BLaER1 treated with 17β-estradiol and CSF1 and Interleukin-3, amounts not matched to agents 10 nM and 100 nM (cell line): ENCODE results near the gene EPAS1.
A peak's percentile ranks its signal among the peaks of the same experiment; 100 is the strongest.

Experiments
- H3K27ac ChIP-seq, 11 experiments: shearing (Covaris generic); formaldehyde crosslinking; 2 replicates each; pipeline ENCODE4 v1.8.1; 2022
- H3K27me3 ChIP-seq, 11 experiments: shearing (Covaris generic); formaldehyde crosslinking; 2 replicates each; pipeline ENCODE4 v1.8.1; 2022
- H3K36me3 ChIP-seq, 11 experiments: shearing (Covaris generic); formaldehyde crosslinking; 2 replicates each; pipeline ENCODE4 v1.8.1; 2022
- H3K4me1 ChIP-seq, 10 experiments: shearing (Covaris generic); formaldehyde crosslinking; 2 replicates each; pipeline ENCODE4 v1.8.1; 2022
- H3K4me2 ChIP-seq, 11 experiments: shearing (Covaris generic); formaldehyde crosslinking; 2 replicates each; pipeline ENCODE4 v1.8.1; 2022
- H3K4me3 ChIP-seq, 10 experiments: shearing (Covaris generic); formaldehyde crosslinking; 2 replicates each; pipeline ENCODE4 v1.8.1; 2022
- H3K9ac ChIP-seq, 11 experiments: shearing (Covaris generic); formaldehyde crosslinking; 2 replicates each; pipeline ENCODE4 v1.8.1; 2022
- H3K9me3 ChIP-seq, 11 experiments: shearing (Covaris generic); formaldehyde crosslinking; replicated peaks in 1 of 11; 2 replicates each; pipeline ENCODE4 v1.8.1; 2022
- H4K20me1 ChIP-seq, 11 experiments: shearing (Covaris generic); formaldehyde crosslinking; 2 replicates each; pipeline ENCODE4 v1.8.1; 2022
- Cebpa-rat ChIP-seq, 11 experiments: shearing (Covaris generic); IDR thresholded peaks; 2 replicates each; pipeline ENCODE4 v1.8.1; 2022

Gene EPAS1

GRCh38 chr2:46332686-46333281 is 35.6 kb downstream of the EPAS1 start:
- TF ChIP-seq Cebpa-rat (IDR thresholded peaks at IDR 0.05) = no peak
- H3K9ac ChIP-seq = no peak overlapping the region
- H3K4me3 ChIP-seq = no peak overlapping the region
- peaks cover 0 to 99% (median 0%) of the 10 kb centered on the region in 11 experiments; a peak in 3 of 22 replicates for H4K20me1 ChIP-seq
- peaks cover 80 to 100% (median 88%) of the 10 kb centered on the region in 10 experiments for H3K4me1 ChIP-seq
- H3K4me2 ChIP-seq = peak overlapping the region; percentile 66 to 88 (median 84)
- no peaks in the 10 kb centered on the region for H3K36me3 ChIP-seq
- H3K27me3 ChIP-seq = peaks cover 0 to 5% (median 0%) of the 10 kb centered on the region in 11 experiments; a peak in 1 of 22 replicates
- H3K9me3 ChIP-seq = no peaks in the 10 kb centered on the region
- no peak overlapping the region for H3K27ac ChIP-seq

DNA sequence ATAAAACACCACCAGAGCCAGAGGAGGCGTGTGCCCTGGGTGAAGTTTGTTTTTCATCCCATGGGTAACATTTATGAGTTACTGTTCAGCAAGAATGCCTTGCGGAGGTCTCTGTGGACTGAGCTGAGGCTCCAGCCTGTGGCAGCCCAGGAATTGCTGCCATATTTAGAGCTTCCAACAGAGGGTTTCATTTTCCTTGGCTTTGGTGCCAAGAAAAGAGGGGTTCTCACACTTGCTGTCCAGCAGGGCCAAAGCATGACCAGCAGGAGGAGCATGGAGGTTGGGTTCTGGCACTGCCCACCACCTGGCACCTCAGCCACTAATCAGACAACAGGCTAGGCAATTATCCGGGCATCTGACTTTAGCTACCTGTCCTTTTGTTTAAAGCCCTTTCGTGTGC is 36.7 kb downstream of the EPAS1 start:
- TF ChIP-seq Cebpa-rat (IDR thresholded peaks at IDR 0.05) = no peak
- peaks cover 0 to 5% (median 0%) of the 10 kb centered on the region in 11 experiments; a peak in 1 of 22 replicates for H3K27me3 ChIP-seq
- H3K27ac ChIP-seq = peak overlapping the region in 2 of 11 experiments; percentile 54 to 66; a peak in 2 of 22 replicates
- H3K4me1 ChIP-seq = peaks cover 81 to 100% (median 90%) of the 10 kb centered on the region in 10 experiments
- no peaks in the 10 kb centered on the region for H3K36me3 ChIP-seq
- peaks cover 0 to 100% (median 0%) of the 10 kb centered on the region in 11 experiments; a peak in 3 of 22 replicates for H4K20me1 ChIP-seq
- no peak overlapping the region for H3K9ac ChIP-seq
- no peak overlapping the region for H3K4me3 ChIP-seq
- H3K4me2 ChIP-seq = peak overlapping the region; percentile 66 to 88 (median 84)
- no peaks in the 10 kb centered on the region for H3K9me3 ChIP-seq

DNA sequence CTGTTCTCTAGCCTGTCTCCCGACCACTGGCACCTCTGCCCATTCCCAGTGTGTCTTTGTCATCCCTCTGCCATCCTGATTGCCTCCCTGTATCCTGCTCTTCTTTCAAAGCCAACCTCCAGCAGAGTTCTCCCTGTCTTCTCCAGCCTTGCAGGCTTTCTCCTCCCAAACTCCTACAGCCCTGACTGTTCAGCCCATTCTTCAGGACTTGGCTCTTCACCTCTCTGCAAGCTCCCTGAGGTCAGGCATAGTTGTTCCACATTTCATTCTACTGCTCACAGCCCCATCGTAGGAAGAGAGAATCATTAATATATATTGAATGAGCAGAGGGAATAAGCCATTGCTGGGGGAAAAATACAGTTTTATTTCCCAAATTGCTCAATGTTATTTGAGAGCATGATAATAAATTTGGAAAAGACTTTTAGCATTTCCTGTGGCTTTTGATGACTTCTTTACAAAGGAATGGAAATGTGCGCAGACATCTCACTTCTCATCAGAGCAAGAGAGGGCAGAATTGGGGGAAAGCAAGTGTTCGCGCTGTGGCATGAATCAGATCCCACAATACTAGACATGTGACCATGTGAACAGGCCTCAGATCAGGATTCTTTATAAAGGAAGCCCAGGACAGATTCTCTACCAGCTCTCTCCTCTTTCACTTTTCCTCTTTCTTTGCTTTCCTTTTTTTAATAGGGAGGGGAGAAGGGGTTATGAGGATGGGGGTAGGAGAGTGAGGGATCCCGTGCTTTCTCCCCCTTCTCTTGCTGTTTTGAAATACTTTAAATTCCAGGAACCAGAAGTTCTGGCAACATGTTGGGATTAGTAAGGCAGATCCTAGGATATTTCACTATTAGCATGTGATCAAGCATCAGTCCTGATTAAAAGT is 37.4 kb downstream of the EPAS1 start:
- Histone ChIP-seq H3K9me3 (no peaks in the 10 kb centered on the region), H4K20me1 (peaks cover 0 to 100% (median 0%) of the 10 kb centered on the region in 11 experiments; a peak in 3 of 22 replicates), H3K4me1 (peaks cover 82 to 93% (median 90%) of the 10 kb centered on the region in 10 experiments), H3K4me3 (peak overlapping the region in 3 of 10 experiments; percentile 12 to 23 (median 18); a peak in 3 of 20 replicates), H3K27ac (peak overlapping the region; percentile 3 to 73 (median 47); a peak in 19 of 22 replicates), H3K9ac (peak overlapping the region in 10 of 11 experiments; percentile 1 to 62 (median 24); a peak in 7 of 22 replicates), H3K36me3 (no peaks in the 10 kb centered on the region), H3K4me2 (peak overlapping the region; percentile 66 to 88 (median 84)), H3K27me3 (peaks cover 0 to 5% (median 0%) of the 10 kb centered on the region in 11 experiments; a peak in 1 of 22 replicates)
- no peak for TF ChIP-seq Cebpa-rat (IDR thresholded peaks at IDR 0.05)

GRCh38 chr2:46335391-46336282 is 38.4 kb downstream of the EPAS1 start:
- peak overlapping the region; percentile 8 to 73 (median 48); a peak in 19 of 22 replicates for H3K27ac ChIP-seq
- peak overlapping the region in 3 of 10 experiments; percentile 12 to 23 (median 18); a peak in 3 of 20 replicates for H3K4me3 ChIP-seq
- H3K9ac ChIP-seq = peak overlapping the region in 8 of 11 experiments; percentile 13 to 62 (median 34); a peak in 9 of 22 replicates
- peak in 2 of 11 experiments; percentile 32 to 38; a peak in 2 of 22 replicates for TF ChIP-seq Cebpa-rat (IDR thresholded peaks at IDR 0.05)
- H3K4me1 ChIP-seq = peaks cover 81 to 93% (median 85%) of the 10 kb centered on the region in 10 experiments
- H3K9me3 ChIP-seq = no peaks in the 10 kb centered on the region
- H3K36me3 ChIP-seq = no peaks in the 10 kb centered on the region
- H3K27me3 ChIP-seq = peaks cover 0 to 5% (median 0%) of the 10 kb centered on the region in 11 experiments; a peak in 1 of 22 replicates
- H3K4me2 ChIP-seq = peak overlapping the region; percentile 66 to 88 (median 84)
- H4K20me1 ChIP-seq = peaks cover 0 to 100% (median 0%) of the 10 kb centered on the region in 11 experiments; a peak in 4 of 22 replicates

DNA sequence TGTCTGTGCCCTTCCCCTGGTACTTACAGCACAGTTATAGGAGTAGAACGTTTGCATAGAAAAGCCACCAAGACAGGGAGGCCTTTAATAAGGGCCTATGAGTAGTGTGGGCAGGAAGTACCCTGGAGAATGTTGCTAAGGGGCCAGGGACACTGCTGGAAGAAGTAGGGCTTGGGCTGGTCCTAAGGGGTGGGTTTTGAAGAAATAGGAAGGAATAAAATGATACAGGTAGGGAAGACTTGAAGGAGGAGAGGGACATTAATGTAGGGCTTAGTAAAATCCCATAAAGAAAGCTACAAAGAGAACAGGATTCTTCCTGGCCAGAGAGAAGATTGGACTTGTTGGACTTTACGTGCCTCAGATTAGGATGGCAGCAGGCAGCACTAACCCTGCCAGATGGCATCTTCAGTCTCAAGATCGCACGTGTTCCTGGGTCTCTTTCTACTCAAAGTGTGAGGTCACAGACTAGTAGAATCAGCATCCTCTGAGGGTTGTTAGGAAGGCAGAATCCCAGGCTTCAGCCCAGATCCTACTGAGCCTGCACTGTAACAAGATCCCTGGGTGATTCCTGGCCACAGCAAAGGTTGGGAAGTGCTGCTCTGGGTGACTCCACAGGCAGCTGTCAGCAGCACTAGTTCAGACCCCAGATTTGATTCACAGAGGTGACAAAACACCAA is 39.2 kb downstream of the EPAS1 start:
- peak overlapping the region; percentile 66 to 88 (median 84) for H3K4me2 ChIP-seq
- H3K9ac ChIP-seq = 0 out of 22 replicates have a peak overlapping the region, but pooled peaks of 3 of the 11 experiments have one; percentile 13 to 54 (median 24)
- H3K27ac ChIP-seq = peak overlapping the region in 9 of 11 experiments; percentile 8 to 73 (median 48); a peak in 13 of 22 replicates
- no peaks in the 10 kb centered on the region for H3K9me3 ChIP-seq
- no peaks in the 10 kb centered on the region for H3K36me3 ChIP-seq
- H3K27me3 ChIP-seq = peaks cover 0 to 5% (median 0%) of the 10 kb centered on the region in 11 experiments; a peak in 1 of 22 replicates
- H3K4me3 ChIP-seq = no peak overlapping the region
- TF ChIP-seq Cebpa-rat (IDR thresholded peaks at IDR 0.05) = no peak
- H3K4me1 ChIP-seq = peaks cover 74 to 89% (median 79%) of the 10 kb centered on the region in 10 experiments
- peaks cover 0 to 100% (median 0%) of the 10 kb centered on the region in 11 experiments; a peak in 5 of 22 replicates for H4K20me1 ChIP-seq

DNA sequence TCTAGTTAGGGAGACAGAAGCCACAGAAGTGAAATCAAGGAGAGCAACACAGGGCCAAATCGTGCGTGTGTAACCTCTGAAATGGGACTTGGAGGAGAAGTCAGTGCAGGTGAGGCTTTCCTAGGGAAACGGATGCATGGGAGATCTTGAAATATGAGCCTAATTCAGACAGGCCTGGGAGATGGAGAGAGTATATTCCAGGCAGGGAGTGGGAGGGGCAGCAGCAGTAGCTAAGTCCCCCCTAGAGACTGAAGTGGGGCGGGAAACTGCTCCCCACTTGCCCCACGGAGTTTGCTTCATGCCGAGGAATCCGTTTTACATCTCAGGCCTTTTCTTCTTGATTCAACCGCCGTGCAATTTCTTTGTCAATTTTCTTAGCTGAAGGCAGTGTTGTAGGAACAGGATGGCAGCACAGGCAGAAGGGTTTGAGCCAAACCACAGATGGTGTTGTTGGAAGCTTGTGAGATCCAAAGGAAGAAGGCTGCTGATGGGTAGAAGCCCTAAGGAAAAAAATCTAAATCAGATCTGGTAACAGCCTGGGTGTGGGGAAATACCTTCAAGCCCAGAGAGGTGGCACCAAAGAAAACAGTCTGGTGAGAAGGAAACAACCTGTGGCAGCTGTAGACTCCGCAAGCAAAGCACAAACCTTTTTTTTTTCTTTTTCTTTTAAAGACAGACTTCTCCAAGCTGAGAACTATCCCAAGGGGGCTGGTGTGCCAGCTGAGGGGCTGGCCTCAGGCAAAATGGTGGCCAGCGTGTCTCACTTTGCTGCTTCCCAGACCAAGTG is 40.2 kb downstream of the EPAS1 start:
- Histone ChIP-seq H3K9me3 (no peaks in the 10 kb centered on the region), H3K36me3 (no peaks in the 10 kb centered on the region), H3K9ac (peak overlapping the region in 6 of 11 experiments; percentile 6 to 26 (median 14); a peak in 4 of 22 replicates), H3K27ac (peak overlapping the region in 2 of 11 experiments; percentile 12 to 53; a peak in 1 of 22 replicates), H3K4me2 (peak overlapping the region; percentile 66 to 88 (median 84)), H4K20me1 (peaks cover 0 to 100% (median 0%) of the 10 kb centered on the region in 11 experiments; a peak in 5 of 22 replicates), H3K4me1 (peaks cover 64 to 88% (median 69%) of the 10 kb centered on the region in 10 experiments), H3K4me3 (no peak overlapping the region), H3K27me3 (peaks cover 0 to 5% (median 0%) of the 10 kb centered on the region in 11 experiments; a peak in 1 of 22 replicates)
- TF ChIP-seq Cebpa-rat (IDR thresholded peaks at IDR 0.05) = no peak

DNA sequence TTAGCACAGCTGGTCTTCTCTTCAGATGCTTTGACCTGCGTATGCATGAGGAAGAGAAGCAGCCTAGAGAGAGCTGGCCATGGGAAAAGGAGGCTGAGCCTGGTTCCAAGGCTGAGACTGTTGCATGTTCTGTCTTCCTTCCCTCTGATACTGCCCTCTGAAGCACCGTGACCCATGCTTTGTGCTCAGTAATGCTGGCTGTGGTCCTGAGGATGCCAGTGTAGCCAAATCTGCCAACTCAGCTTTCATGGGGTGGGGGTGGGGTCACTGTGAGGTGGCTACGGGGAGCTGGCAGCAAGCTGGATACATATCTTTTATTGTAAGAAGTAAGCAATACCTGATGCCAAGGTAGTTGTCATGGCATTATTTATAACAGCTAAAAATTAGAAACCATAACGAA is 41.5 kb downstream of the EPAS1 start:
- no peak for TF ChIP-seq Cebpa-rat (IDR thresholded peaks at IDR 0.05)
- H3K4me3 ChIP-seq = no peak overlapping the region
- no peak overlapping the region for H3K27ac ChIP-seq
- H3K27me3 ChIP-seq = peaks cover 0 to 5% (median 0%) of the 10 kb centered on the region in 11 experiments; a peak in 1 of 22 replicates
- H4K20me1 ChIP-seq = peaks cover 0 to 100% (median 0%) of the 10 kb centered on the region in 11 experiments; a peak in 5 of 22 replicates
- no peaks in the 10 kb centered on the region for H3K9me3 ChIP-seq
- H3K4me1 ChIP-seq = peaks cover 52 to 82% (median 57%) of the 10 kb centered on the region in 10 experiments
- H3K36me3 ChIP-seq = no peaks in the 10 kb centered on the region
- peak overlapping the region; percentile 66 to 88 (median 84); a peak in 21 of 22 replicates for H3K4me2 ChIP-seq
- H3K9ac ChIP-seq = no peak overlapping the region
